HEK293 (cell line): ENCODE data around the gene MXRA8.

Source experiments
- CTCF ChIA-PET: fragments of 350-600 bp; formaldehyde crosslinking; extraction: SDS; loops from one replicate; lab custom pipeline; 2021; ENCODE audit warnings: antibody characterized with exemption; lab: Yijun Ruan, JAX
- POLR2A ChIA-PET: fragments of 300-600 bp; formaldehyde crosslinking; extraction: SDS; loops from one replicate; lab custom pipeline; 2020; ENCODE audit warnings: antibody characterized with exemption, inconsistent platforms; lab: Yijun Ruan, JAX
- H3K27ac ChIP-seq: fragments of 200-500 bp; sonication (Bioruptor generic); 2 replicates; pipeline ENCODE4 v1.5.1; 2014; ENCODE audit warnings: low read depth, low read length, control low read depth, inconsistent platforms; ENCODE audit errors: extremely low read depth
- H3K36me3 ChIP-seq, 2 experiments: fragments of 200-500 bp in 1 of 2; sonication (Bioruptor generic) in 1 of 2; 1 replicate in 1 of 2; 2 replicates in 1 of 2; pipeline ENCODE4 v1.5.1; 2014 to 2017; ENCODE audit warnings: inconsistent platforms in 2 of 2, low read length in 2 of 2; ENCODE audit not compliant: control insufficient read depth in 2 of 2, insufficient read depth in 1 of 2
- H3K4me1 ChIP-seq: fragments of 200-500 bp; sonication (Bioruptor generic); 2 replicates; pipeline ENCODE4 v1.5.1; 2014; ENCODE audit warnings: mild to moderate bottlenecking, low read length, inconsistent platforms; ENCODE audit not compliant: control insufficient read depth, insufficient read depth
- H3K4me3 ChIP-seq: 2 replicates; pipeline ENCODE4 v1.5.1; 2011; ENCODE audit warnings: low read depth, mild to moderate bottlenecking, control low read depth, low read length, moderate library complexity
- H3K9me3 ChIP-seq: fragments of 200-500 bp; sonication (Bioruptor generic); 2 replicates; pipeline ENCODE4 v1.5.1; 2014; ENCODE audit warnings: low read depth, low read length, inconsistent platforms; ENCODE audit not compliant: control insufficient read depth, insufficient read depth
- HIC1 ChIP-seq: fragments of 450-650 bp; formaldehyde crosslinking; IDR thresholded peaks from 2 replicates; pipeline ENCODE4 v1.5.1; 2016; ENCODE audit warnings: missing biosample characterization, missing genetic modification characterization
- HOXD13 ChIP-seq: sonication (generic); formaldehyde crosslinking; IDR thresholded peaks from 2 replicates; pipeline ENCODE4 v1.8.0; 2022; ENCODE audit warnings: missing genetic modification reagents, borderline replicate concordance
- IKZF3 ChIP-seq: fragments of 450-650 bp; IDR thresholded peaks from 2 replicates; pipeline ENCODE4 v1.5.0; 2018; ENCODE audit warnings: missing biosample characterization, mild to moderate bottlenecking, missing genetic modification characterization, moderate library complexity
- PATZ1 ChIP-seq: fragments of 450-650 bp; formaldehyde crosslinking; IDR thresholded peaks from 2 replicates; pipeline ENCODE4 v1.5.1; 2016; ENCODE audit warnings: missing biosample characterization, missing genetic modification characterization
- PRDM6 ChIP-seq: fragments of 450-650 bp; formaldehyde crosslinking; IDR thresholded peaks from 2 replicates; pipeline ENCODE4 v1.5.1; 2017; ENCODE audit warnings: missing biosample characterization, missing genetic modification characterization
- RBAK ChIP-seq: fragments of 450-650 bp; formaldehyde crosslinking; IDR thresholded peaks from 2 replicates; pipeline ENCODE4 v1.5.1; 2016; ENCODE audit warnings: missing biosample characterization, missing genetic modification characterization
- TCF7L2 ChIP-seq: IDR thresholded peaks from 2 replicates; pipeline ENCODE4 v1.6.1; 2011; ENCODE audit warnings: low read depth, mild to moderate bottlenecking, inconsistent platforms, low read length, moderate library complexity, borderline replicate concordance
- ZBTB20 ChIP-seq: fragments of 450-650 bp; formaldehyde crosslinking; IDR thresholded peaks from 2 replicates; pipeline ENCODE4 v1.5.1; 2016; ENCODE audit warnings: missing biosample characterization, missing genetic modification characterization
- ZBTB8A ChIP-seq: fragments of 450-650 bp; formaldehyde crosslinking; IDR thresholded peaks from 2 replicates; pipeline ENCODE4 v1.5.1; 2016; ENCODE audit warnings: missing biosample characterization, missing genetic modification characterization
- ZNF2 ChIP-seq: fragments of 450-650 bp; formaldehyde crosslinking; IDR thresholded peaks from 2 replicates; pipeline ENCODE4 v1.5.1; 2016; ENCODE audit warnings: missing biosample characterization, missing genetic modification characterization
- ZNF311 ChIP-seq: fragments of 450-650 bp; formaldehyde crosslinking; IDR thresholded peaks from 2 replicates; pipeline ENCODE4 v1.5.1; 2017; ENCODE audit warnings: missing biosample characterization, missing genetic modification characterization, borderline replicate concordance
- ZNF324 ChIP-seq: fragments of 450-650 bp; formaldehyde crosslinking; IDR thresholded peaks from 2 replicates; pipeline ENCODE4 v1.5.1; 2016; ENCODE audit warnings: missing biosample characterization, missing genetic modification characterization
- ZNF473 ChIP-seq: fragments of 450-650 bp; formaldehyde crosslinking; IDR thresholded peaks from 2 replicates; pipeline ENCODE4 v1.5.1; 2017; ENCODE audit warnings: missing biosample characterization, missing genetic modification characterization
- ZNF548 ChIP-seq: fragments of 450-650 bp; formaldehyde crosslinking; IDR thresholded peaks from 2 replicates; pipeline ENCODE4 v1.5.1; 2016; ENCODE audit warnings: missing biosample characterization, missing genetic modification characterization
- ZNF549 ChIP-seq: fragments of 450-650 bp; IDR thresholded peaks from 2 replicates; pipeline ENCODE4 v1.5.1; 2018; ENCODE audit warnings: missing biosample characterization, missing genetic modification characterization, mild to moderate bottlenecking, inconsistent platforms, moderate library complexity
- ZNF555 ChIP-seq: fragments of 450-650 bp; formaldehyde crosslinking; conservative IDR thresholded peaks from 2 replicates; pipeline ENCODE4 v1.5.1; 2017; ENCODE audit warnings: missing biosample characterization, mild to moderate bottlenecking, missing genetic modification characterization, inconsistent platforms
- ZNF571 ChIP-seq: fragments of 450-650 bp; formaldehyde crosslinking; IDR thresholded peaks from 2 replicates; pipeline ENCODE4 v1.5.0; 2017; ENCODE audit warnings: missing biosample characterization, missing genetic modification characterization
- ZNF580 ChIP-seq: fragments of 450-650 bp; formaldehyde crosslinking; IDR thresholded peaks from 2 replicates; pipeline ENCODE4 v1.5.1; 2016; ENCODE audit warnings: missing biosample characterization, missing genetic modification characterization
- ZNF623 ChIP-seq: fragments of 450-650 bp; formaldehyde crosslinking; IDR thresholded peaks from 2 replicates; pipeline ENCODE4 v1.5.1; 2016; ENCODE audit warnings: missing biosample characterization, missing genetic modification characterization
- ZNF777 ChIP-seq: fragments of 450-650 bp; formaldehyde crosslinking; IDR thresholded peaks from 2 replicates; pipeline ENCODE4 v1.5.1; 2017; ENCODE audit warnings: missing biosample characterization, missing genetic modification characterization, borderline replicate concordance
- TF ChIP-seq, protein P1 (sequence below): fragments of 450-650 bp; formaldehyde crosslinking; IDR thresholded peaks from 2 replicates; pipeline ENCODE4 v1.5.1; 2017; ENCODE audit warnings: missing biosample characterization, missing genetic modification characterization

MXRA8 gene

DNA sequence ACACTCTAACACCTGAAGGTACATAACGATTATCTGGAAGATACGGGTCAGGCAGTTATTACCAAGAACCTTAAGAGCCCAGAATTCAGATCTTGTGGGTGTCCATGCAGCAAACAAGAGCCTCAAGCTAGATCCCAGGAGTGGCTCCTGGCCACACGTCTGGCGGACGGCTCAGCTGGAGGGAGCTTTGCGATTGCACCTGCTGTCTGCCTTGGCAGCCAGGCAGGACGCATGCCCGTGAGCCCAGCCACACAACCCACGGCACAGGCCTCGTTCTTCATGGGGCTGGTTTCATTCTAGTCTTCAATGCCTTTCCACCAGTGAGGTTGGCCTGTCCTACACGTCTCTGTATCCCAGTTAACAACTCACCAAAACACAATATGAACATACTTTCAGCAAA lies 35.1 kb upstream of the MXRA8 start (continued):
- TF ChIP-seq ZNF580 (tag by site-specific recombination) (no peak), HOXD13 (CRISPR knock-in tag) (no peak), ZNF777 (tag by site-specific recombination) (no peak)

- no peaks in the 10 kb centered on the region for H3K4me1 ChIP-seq
- no peaks in the 10 kb centered on the region for H3K9me3 ChIP-seq
- ChIA-PET POLR2A (interaction anchor here (0.8 kb wide), 1 partner anchor 18 kb away, joined by 3 read pairs; the partner anchor contains the start of gene AURKAIP1), CTCF (interaction anchor here (1.8 kb wide), 1 partner anchor 18 kb away, joined by 5 read pairs; the partner anchor contains the start of gene AURKAIP1)
- peaks cover 72 to 99% of the 10 kb centered on the region in 2 experiments for H3K36me3 ChIP-seq
- no peak for TF ChIP-seq ZBTB8A
- TF ChIP-seq ZNF2 (tag by site-specific recombination): no peak
- no peak for TF ChIP-seq HIC1 (tag by site-specific recombination)
- no peak for TF ChIP-seq ZNF311 (tag by site-specific recombination)
- TF ChIP-seq ZBTB20 (tag by site-specific recombination): no peak
- TF ChIP-seq PRDM6 (tag by site-specific recombination): no peak
- TF ChIP-seq ZNF548 (tag by site-specific recombination): no peak
- no peak for TF ChIP-seq ZNF473 (tag by site-specific recombination)
- no peak for TF ChIP-seq ZNF549 (tag by site-specific recombination)
- no peak for TF ChIP-seq ZNF555 (tag by site-specific recombination)
- TF ChIP-seq PATZ1 (tag by site-specific recombination): no peak
- no peak for TF ChIP-seq ZNF324 (tag by site-specific recombination)
- TF ChIP-seq IKZF3 (tag by site-specific recombination): no peak
- TF ChIP-seq ZNF571 (tag by site-specific recombination): no peak
- no peak for TF ChIP-seq ZNF623
- TF ChIP-seq, protein P1, sequence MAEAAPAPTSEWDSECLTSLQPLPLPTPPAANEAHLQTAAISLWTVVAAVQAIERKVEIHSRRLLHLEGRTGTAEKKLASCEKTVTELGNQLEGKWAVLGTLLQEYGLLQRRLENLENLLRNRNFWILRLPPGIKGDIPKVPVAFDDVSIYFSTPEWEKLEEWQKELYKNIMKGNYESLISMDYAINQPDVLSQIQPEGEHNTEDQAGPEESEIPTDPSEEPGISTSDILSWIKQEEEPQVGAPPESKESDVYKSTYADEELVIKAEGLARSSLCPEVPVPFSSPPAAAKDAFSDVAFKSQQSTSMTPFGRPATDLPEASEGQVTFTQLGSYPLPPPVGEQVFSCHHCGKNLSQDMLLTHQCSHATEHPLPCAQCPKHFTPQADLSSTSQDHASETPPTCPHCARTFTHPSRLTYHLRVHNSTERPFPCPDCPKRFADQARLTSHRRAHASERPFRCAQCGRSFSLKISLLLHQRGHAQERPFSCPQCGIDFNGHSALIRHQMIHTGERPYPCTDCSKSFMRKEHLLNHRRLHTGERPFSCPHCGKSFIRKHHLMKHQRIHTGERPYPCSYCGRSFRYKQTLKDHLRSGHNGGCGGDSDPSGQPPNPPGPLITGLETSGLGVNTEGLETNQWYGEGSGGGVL: no peak
- no peak for TF ChIP-seq RBAK (tag by site-specific recombination)
- TF ChIP-seq TCF7L2: no peak
- H3K27ac ChIP-seq: no peak overlapping the region
- no peak overlapping the region for H3K4me3 ChIP-seq
Measured at GRCh38 chr1:1393014-1393413, 34.7 kb upstream of the MXRA8 start.
